IMR-90 (cell line): Measurements from ENCODE around the gene GOSR1. TPM values are rescaled to one million over a fixed set of nuclear protein-coding genes. Genes with fewer than 3 reads are reported as not detected.
"Not testable (repeated sequence)": the region's sequence is repeated elsewhere in the genome, so short reads cannot be mapped to it uniquely, and the experiment has no call there.

Experiments
- ATAC-seq: fragments of 200-7000 bp; cut with Tn5 transposase; 2 replicates; pipeline ENCODE4 v1.9.1; 2020; ENCODE audit warnings: low read depth, mild to moderate bottlenecking, moderate library complexity
- BruUV-seq: library from RNA; stranded (reverse); fragments of 400-500 nt; replicated peaks from 2 replicates; lab custom pipeline; 2021; lab: Mats Ljungman, UMichigan
- CTCF ChIA-PET: fragments of 300-600 bp; formaldehyde crosslinking; extraction: SDS; loops from one replicate; lab custom pipeline; 2021; ENCODE audit warnings: antibody characterized with exemption; lab: Yijun Ruan, JAX
- POLR2A ChIA-PET: fragments of 300-600 bp; sonication (Branson Sonifier 250); formaldehyde crosslinking; loops from one replicate; lab custom pipeline; 2022; ENCODE audit warnings: antibody characterized with exemption; ENCODE audit not compliant: unreplicated experiment; lab: Charles Lee
- DNase-seq: peaks from one replicate; pipeline ENCODE4 v3.0.0; 2013
- H2AFZ ChIP-seq: replicated peaks from 2 replicates; pipeline ENCODE3; 2013; ENCODE audit warnings: low read length, mild to moderate bottlenecking; ENCODE audit not compliant: poor library complexity
- H2AK5ac ChIP-seq: 2 replicates; pipeline ENCODE4 v1.6.1; 2013; ENCODE audit warnings: low read depth, low read length, inconsistent platforms
- H2AK9ac ChIP-seq: replicated peaks from 2 replicates; pipeline ENCODE3; 2013; ENCODE audit warnings: mild to moderate bottlenecking, low read depth, low read length, moderate library complexity; ENCODE audit not compliant: poor library complexity
- H2BK120ac ChIP-seq: 2 replicates; pipeline ENCODE4 v1.6.1; 2013; ENCODE audit warnings: low read depth, low read length, inconsistent platforms
- H2BK15ac ChIP-seq: 3 replicates; pipeline ENCODE4 v1.6.1; 2013; ENCODE audit warnings: low read depth, low read length, inconsistent platforms
- H2BK20ac ChIP-seq: 2 replicates; pipeline ENCODE4 v1.6.1; 2013; ENCODE audit warnings: low read depth, mild to moderate bottlenecking, inconsistent platforms, low read length, moderate library complexity
- H2BK5ac ChIP-seq: 2 replicates; pipeline ENCODE4 v1.6.1; 2013; ENCODE audit warnings: mild to moderate bottlenecking, low read depth, low read length, inconsistent platforms; ENCODE audit not compliant: poor library complexity, severe bottlenecking
- H3K14ac ChIP-seq: replicated peaks from 2 replicates; pipeline ENCODE4 v1.6.1; 2013; ENCODE audit warnings: low read depth, low read length, inconsistent platforms
- H3K18ac ChIP-seq: 2 replicates; pipeline ENCODE4 v1.6.1; 2013; ENCODE audit warnings: low read depth, low read length, control low read depth
- H3K23ac ChIP-seq: 2 replicates; pipeline ENCODE4 v1.6.1; 2013; ENCODE audit warnings: low read depth, low read length, inconsistent platforms
- H3K27ac ChIP-seq: 2 replicates; pipeline ENCODE4 v1.5.1; 2013; ENCODE audit warnings: mild to moderate bottlenecking, control low read depth, low read length; ENCODE audit not compliant: insufficient read depth
- H3K27me3 ChIP-seq: 2 replicates; pipeline ENCODE4 v1.6.1; 2013; ENCODE audit warnings: low read length; ENCODE audit not compliant: control insufficient read depth, insufficient read depth
- H3K36me3 ChIP-seq: 2 replicates; pipeline ENCODE4 v1.6.1; 2013; ENCODE audit warnings: low read length, mixed read lengths; ENCODE audit not compliant: control insufficient read depth, insufficient read depth
- H3K4ac ChIP-seq: 2 replicates; pipeline ENCODE4 v1.6.1; 2013; ENCODE audit warnings: low read depth, low read length, inconsistent platforms
- H3K4me1 ChIP-seq: 2 replicates; pipeline ENCODE4 v1.6.1; 2013; ENCODE audit warnings: low read length, mixed read lengths; ENCODE audit not compliant: control insufficient read depth, insufficient read depth
- H3K4me2 ChIP-seq: 2 replicates; pipeline ENCODE4 v1.6.1; 2013; ENCODE audit warnings: low read depth, mild to moderate bottlenecking, control low read depth, low read length, moderate library complexity
- H3K4me3 ChIP-seq: 2 replicates; pipeline ENCODE4 v1.5.1; 2013; ENCODE audit warnings: low read depth, mild to moderate bottlenecking, control low read depth, low read length, moderate library complexity; ENCODE audit not compliant: insufficient read depth
- H3K56ac ChIP-seq: 2 replicates; pipeline ENCODE4 v1.6.1; 2013; ENCODE audit warnings: low read length, inconsistent platforms; ENCODE audit not compliant: insufficient read depth; ENCODE audit errors: extremely low read depth
- H3K79me1 ChIP-seq, 2 experiments: 2 replicates each; pipeline ENCODE4 v1.6.1; 2013; ENCODE audit warnings: low read length in 2 of 2, inconsistent platforms in 1 of 2, low read depth in 1 of 2
- H3K9ac ChIP-seq: 2 replicates; pipeline ENCODE4 v1.6.1; 2013; ENCODE audit warnings: low read depth, low read length, control low read depth
- H3K9me1 ChIP-seq: 2 replicates; pipeline ENCODE4 v1.6.1; 2013; ENCODE audit warnings: low read length, inconsistent platforms; ENCODE audit not compliant: insufficient read depth
- H3K9me3 ChIP-seq: 2 replicates; pipeline ENCODE4 v1.6.1; 2013; ENCODE audit warnings: low read length; ENCODE audit not compliant: control insufficient read depth, insufficient read depth
- H4K20me1 ChIP-seq: 2 replicates; pipeline ENCODE4 v1.6.1; 2013; ENCODE audit warnings: low read length, inconsistent platforms; ENCODE audit not compliant: insufficient read depth
- H4K5ac ChIP-seq: 2 replicates; pipeline ENCODE4 v1.6.1; 2013; ENCODE audit warnings: mild to moderate bottlenecking, low read depth, low read length, control low read depth
- H4K8ac ChIP-seq, 2 experiments: 2 replicates each; pipeline ENCODE4 v1.6.1; 2013; ENCODE audit warnings: low read depth in 2 of 2, low read length in 2 of 2, control low read depth in 1 of 2, inconsistent platforms in 1 of 2
- H4K91ac ChIP-seq: 2 replicates; pipeline ENCODE4 v1.6.1; 2013; ENCODE audit warnings: low read depth, low read length, inconsistent platforms; ENCODE audit not compliant: insufficient read depth
- WGBS, 2 experiments: methylation state at CpG; one replicate each; pipeline versions ENCODE4 v1.1.5 to v1.1.7; 2013; ENCODE audit warnings: missing lambda C conversion rate in 2 of 2; ENCODE audit not compliant: insufficient read length in 1 of 2; ENCODE audit errors: extremely low coverage in 2 of 2; 5-methylcytosine and 5-hydroxymethylcytosine counted together
- dilution Hi-C: fragments of 300-500 bp; cut with HindIII; formaldehyde crosslinking; loops from one replicate; pipeline ENCODE4 v1.14.3; 2018; ENCODE audit warnings: low sequenced_read_pairs; ENCODE audit not compliant: unreplicated experiment
- in situ Hi-C: fragments of 300-500 bp; cut with MboI; formaldehyde crosslinking; loops from 3 replicates; pipeline ENCODE4 v1.14.3; 2019; ENCODE audit warnings: low sequenced_read_pairs, inconsistent platforms, mixed read lengths
- intact Hi-C: fragments of 100-400 bp; cut with micrococcal nuclease; formaldehyde crosslinking; loops from 2 replicates; pipeline ENCODE4 v1.10.0; 2022
- polyA plus RNA-seq, 3 experiments: library from polyadenylated mRNA; depleted of rRNA; stranded (reverse); fragments of >200 nt; gene quantifications; 2 replicates each; pipeline ENCODE4 v1.2.3, GENCODE V29; 2012; ENCODE audit warnings: low replicate concordance in 1 of 3
- total RNA-seq: library from RNA; depleted of rRNA; stranded (reverse); fragments of >200 nt; gene quantifications from 2 replicates; pipeline ENCODE4 v1.2.3, GENCODE V29; 2012

The GOSR1 gene
- total and polyA plus RNA-seq, 2 of the 4 experiments (the other 2 are of a cell fraction), result 21.2 to 47.5 TPM

GRCh38 chr17:30572651-30573554 lies 95.7 kb downstream of the GOSR1 start:
- H3K56ac ChIP-seq, H4K8ac ChIP-seq, H3K9me3 ChIP-seq, H2AK5ac ChIP-seq, ATAC-seq, H4K20me1 ChIP-seq, H2BK20ac ChIP-seq, H2AK9ac ChIP-seq, H3K9me1 ChIP-seq, H3K14ac ChIP-seq, BruUV-seq, in situ Hi-C loops, H2BK5ac ChIP-seq, H3K18ac ChIP-seq, H3K79me1 ChIP-seq, H3K9ac ChIP-seq, H3K4me2 ChIP-seq, H3K36me3 ChIP-seq, dilution Hi-C loops, H3K4me3 ChIP-seq, H3K23ac ChIP-seq, H4K5ac ChIP-seq, H2AFZ ChIP-seq, H2BK120ac ChIP-seq, H2BK15ac ChIP-seq, H4K91ac ChIP-seq, H3K27ac ChIP-seq, intact Hi-C loops, POLR2A ChIA-PET, CTCF ChIA-PET, DNase-seq, H3K4ac ChIP-seq, H3K4me1 ChIP-seq: not testable (repeated sequence)
- WGBS, 2 experiments, result 66% methylated on average over 7 of the region's 17 CpGs; no CpG with 5 or more reads in 1 of the 2 experiments
- peaks cover 33% of the 10 kb centered on the region for H3K27me3 ChIP-seq
